22Rv1 (cell line): Measurements from ENCODE around the gene ENTR1.

Experiments
- ZFX ChIP-seq: fragments of 450-650 bp; IDR thresholded peaks from 2 replicates; pipeline ENCODE4 v1.6.1; 2017; ENCODE audit warnings: antibody characterized with exemption, borderline replicate concordance
- TF ChIP-seq, protein P1 (sequence below): fragments of 450-650 bp; IDR thresholded peaks from 2 replicates; pipeline ENCODE4 v1.5.1; 2017; ENCODE audit warnings: mild to moderate bottlenecking

GRCh38 chr9:136447173-136447778, 36.9 kb upstream of the ENTR1 start:
- TF ChIP-seq, protein P1, sequence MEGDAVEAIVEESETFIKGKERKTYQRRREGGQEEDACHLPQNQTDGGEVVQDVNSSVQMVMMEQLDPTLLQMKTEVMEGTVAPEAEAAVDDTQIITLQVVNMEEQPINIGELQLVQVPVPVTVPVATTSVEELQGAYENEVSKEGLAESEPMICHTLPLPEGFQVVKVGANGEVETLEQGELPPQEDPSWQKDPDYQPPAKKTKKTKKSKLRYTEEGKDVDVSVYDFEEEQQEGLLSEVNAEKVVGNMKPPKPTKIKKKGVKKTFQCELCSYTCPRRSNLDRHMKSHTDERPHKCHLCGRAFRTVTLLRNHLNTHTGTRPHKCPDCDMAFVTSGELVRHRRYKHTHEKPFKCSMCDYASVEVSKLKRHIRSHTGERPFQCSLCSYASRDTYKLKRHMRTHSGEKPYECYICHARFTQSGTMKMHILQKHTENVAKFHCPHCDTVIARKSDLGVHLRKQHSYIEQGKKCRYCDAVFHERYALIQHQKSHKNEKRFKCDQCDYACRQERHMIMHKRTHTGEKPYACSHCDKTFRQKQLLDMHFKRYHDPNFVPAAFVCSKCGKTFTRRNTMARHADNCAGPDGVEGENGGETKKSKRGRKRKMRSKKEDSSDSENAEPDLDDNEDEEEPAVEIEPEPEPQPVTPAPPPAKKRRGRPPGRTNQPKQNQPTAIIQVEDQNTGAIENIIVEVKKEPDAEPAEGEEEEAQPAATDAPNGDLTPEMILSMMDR = no peak
- TF ChIP-seq ZFX = no peak
